ENCODE measurements around the gene STK33.
A peak's percentile ranks its signal among the peaks of the same experiment; 100 is the strongest.

STK33 gene

DNA sequence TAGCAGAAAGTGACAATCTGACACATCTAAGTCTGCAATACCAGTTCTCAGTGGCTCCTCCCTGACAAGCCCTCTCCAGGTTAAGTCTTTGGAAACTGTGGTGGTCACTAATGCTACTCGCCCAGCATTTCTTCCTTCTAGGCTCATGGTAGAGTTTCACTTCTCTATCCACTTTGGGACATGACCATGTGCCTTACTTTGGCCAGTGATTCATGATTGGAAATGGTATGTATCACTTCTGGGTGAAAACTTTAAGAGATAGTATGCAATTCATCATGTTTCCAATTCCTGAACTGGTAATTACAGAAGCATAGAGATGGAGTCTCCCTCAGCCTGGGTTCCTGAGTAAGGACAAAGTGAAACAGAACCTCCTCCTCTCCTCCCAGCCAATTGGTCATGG, 178.8 kb downstream of the STK33 start:
- no peak for DNase-seq (ENCODE audit: low spot score)

DNA sequence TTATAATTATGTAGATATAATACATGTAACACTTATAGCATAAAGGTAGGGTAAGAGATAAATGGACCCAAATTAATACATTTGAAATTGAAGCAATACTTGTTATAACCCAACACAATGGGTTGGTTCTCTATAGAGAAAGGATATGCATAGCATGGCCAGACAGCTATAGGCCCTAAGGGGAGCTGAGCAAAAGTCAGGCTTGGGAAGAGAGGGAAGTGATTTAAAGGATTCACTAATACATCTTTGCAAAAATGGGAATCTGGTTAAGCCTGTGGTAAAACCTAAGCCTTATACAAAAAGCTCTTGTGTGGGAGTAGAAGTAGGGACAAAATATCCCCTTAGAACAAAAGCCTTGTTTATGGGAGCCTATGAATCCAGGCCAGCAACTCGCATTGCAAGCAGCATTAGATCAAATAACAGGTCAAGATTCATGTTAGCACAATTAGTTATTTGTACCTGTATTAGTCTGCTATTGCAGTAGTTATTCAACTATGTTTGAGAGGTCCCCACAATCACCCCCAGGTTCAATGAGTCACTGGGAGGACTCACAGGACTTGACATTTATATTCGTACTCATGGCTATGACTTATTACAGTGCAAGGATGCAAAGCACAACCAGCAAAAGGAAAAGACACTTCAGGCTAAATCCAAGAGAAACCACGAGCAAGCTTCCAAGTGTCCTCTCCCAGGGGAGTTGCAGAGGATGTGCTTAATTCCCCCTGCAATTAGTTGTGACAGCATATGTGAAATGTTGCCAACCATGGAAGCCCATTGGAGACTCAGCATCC, 185.7 kb downstream of the STK33 start:
- DNase-seq (ENCODE audit: low spot score), result no peak

DNA sequence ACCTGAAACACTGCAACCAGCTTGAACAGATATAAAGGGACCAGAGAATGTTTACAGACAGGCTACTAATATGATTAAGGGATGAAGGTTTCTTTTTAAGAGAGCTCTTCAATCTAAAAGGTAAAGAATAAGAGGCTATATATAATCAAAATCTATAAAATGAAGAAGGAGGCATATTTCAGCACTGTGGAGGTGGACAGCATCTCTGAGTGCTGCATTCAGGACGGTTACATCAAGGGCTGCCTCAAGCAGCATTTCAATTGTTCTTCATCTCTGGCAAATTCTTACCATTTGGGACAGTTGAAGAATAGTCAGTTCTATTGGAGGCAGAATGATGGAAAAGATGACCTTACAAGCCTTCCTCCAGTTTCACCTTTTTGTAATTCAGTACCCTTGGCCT, 190.7 kb downstream of the STK33 start:
- DNase-seq (ENCODE audit: low spot score), result no peak

DNA sequence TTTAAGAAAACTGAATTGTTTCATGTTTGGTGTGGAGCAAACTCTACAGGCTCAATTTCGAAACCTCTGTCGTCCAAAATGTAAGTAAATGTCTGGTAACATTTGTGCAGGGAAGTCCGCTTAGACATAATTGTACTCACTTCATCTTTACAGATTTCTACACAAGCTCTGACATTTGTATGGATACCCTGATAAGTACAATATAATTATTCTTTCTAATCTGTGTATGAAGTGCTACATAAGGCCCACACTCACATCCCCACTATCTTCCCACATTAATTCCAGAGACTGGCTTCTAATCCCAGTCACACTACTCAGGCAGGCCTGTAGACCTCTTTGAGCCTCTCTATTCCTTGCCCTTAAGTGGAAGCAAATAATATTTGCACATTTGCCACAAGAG, 201.1 kb downstream of the STK33 start:
- DNase-seq (ENCODE audit: low spot score), result no peak

DNA sequence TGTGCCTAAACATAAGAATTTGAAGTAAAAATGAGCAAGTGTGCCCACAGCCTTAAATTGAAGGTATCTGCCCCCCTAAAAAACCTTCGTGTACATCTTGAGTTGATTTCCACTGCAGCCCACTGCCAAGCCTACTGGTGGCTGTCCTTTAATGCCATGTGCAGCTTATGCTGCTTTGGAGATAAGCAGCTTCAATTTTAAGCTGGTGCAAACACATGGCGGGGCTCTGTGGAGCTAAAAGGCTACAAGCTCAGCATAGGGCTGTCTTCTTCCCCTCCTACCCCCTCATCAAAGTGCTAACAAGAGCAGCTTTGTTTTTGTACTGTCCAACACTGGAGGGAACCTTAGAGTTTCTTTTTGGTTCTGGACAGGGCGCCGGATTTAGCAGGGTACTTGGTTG, 201.9 kb downstream of the STK33 start:
- DNase-seq (ENCODE audit: low spot score), result no peak

DNA sequence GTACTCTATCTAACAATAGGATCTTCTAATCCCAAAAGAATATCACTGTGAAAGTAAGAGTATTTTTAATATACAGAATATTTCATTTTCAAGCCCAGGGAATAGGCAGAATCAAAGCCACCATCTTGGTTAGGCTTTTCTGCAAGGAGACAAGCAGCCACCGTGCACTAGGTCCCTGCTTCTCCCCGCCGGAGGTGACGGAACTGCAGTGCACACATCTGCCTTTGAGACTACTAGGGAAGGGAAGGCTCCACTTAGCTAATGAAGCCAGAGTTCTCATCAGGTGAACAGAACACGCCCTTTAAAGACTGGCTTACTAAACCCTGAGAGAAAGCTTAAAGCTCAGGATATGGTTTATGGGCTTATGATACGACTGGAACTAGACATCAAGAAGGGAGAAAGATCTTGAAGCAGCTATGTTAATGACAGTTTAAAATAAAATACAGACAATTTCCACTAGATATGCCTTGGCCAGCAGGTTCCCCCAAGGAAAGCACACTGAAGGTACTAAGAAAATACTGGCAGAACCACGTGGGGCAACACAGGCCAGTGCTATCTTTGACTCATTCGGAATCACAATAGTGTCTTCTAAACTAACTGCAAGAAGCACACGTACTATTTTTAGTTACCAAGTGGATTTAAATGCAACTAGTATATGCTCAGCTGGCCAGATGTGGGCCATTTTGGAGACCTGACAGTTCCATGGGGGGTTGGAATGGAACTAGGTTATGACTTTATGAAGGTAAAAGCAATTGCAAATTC, 203.0 kb downstream of the STK33 start:
- no peak for DNase-seq (ENCODE audit: low spot score)

DNA sequence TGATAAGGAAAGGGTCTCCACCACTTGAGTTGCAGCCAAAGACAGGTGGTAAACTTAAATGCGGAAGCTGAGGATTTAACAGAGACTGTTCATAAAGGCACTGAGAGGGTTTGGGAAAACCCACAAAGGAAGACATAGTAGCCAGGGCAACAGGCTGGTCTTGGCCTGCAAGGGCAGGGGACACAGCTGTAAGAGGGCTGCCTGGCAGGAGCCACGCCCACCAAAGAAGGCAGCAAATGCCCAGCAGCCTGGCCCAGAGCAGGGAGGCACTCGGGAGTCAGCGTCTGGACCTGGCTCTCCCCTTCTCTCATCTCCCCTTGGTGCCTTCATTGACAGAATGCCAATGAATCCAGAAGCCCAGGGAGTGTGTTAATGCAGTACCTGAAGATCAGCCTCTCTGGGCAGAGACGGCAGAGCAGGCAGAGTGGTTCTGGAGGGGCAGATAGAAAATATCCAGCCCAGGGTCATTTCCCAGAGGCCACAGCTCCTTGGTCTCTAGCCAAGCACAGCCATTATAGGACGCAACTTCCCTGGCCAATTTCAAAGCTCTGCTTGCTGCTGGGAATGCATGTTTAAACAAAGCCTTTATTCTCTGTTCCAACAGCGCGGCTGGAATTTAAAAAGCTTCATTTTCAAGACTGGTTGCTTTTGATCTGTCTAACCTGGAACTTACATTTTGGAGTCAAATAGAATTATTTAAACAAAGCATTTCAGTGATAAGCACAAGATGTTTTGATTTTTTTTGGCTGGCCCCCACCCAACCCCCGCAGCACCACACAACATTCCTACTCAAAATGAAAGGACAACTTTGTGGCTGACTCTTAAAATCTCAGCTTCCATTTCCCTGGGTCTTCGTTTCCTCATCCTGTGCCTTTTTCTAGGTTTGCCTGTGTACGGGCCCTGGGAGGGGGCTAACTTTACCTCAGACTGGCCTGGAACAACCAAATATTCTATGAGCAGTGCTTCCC, 204.7 kb downstream of the STK33 start:
- DNase-seq (ENCODE audit: low spot score), result no peak

DNA sequence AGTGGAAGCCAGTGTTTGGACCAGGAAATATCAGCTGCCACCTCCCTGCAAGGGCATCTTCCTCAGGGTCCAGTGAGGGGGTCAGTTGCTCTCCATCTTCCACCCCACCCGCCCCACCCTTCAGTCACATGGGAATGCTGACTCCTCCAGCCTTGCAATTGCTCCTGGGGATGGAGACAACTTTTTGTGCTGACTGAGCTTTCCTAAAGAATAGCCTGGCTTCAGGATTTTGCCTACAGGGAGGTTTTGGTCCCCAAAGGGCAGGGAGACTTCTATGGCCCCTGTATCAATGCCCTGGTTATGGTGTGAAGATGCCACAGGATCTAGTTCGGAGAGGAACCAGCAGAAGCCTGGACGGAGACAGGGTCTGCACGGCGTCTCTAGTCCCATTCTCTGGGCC, 206.3 kb downstream of the STK33 start:
- no peak for DNase-seq (ENCODE audit: low spot score)

DNA sequence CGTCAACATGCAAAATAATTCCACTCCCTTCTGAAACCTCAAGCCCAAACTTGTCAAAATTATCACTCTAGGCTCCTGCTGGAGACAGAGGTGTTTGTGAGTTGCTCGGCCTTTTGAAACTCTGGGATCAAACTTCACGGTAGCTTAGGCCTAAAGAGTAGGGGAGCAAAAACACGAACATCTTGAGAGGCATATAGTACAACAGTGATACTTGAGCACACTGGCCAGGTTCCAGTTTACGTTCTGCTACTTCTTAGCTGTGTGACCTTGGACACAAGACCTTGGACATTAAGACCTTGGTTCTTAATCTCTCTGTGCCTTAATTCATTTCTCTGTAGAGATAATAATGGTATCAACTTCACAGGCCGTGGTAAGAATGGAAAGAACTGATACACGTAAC, 206.9 kb downstream of the STK33 start:
- no peak for DNase-seq (ENCODE audit: low spot score)

DNA sequence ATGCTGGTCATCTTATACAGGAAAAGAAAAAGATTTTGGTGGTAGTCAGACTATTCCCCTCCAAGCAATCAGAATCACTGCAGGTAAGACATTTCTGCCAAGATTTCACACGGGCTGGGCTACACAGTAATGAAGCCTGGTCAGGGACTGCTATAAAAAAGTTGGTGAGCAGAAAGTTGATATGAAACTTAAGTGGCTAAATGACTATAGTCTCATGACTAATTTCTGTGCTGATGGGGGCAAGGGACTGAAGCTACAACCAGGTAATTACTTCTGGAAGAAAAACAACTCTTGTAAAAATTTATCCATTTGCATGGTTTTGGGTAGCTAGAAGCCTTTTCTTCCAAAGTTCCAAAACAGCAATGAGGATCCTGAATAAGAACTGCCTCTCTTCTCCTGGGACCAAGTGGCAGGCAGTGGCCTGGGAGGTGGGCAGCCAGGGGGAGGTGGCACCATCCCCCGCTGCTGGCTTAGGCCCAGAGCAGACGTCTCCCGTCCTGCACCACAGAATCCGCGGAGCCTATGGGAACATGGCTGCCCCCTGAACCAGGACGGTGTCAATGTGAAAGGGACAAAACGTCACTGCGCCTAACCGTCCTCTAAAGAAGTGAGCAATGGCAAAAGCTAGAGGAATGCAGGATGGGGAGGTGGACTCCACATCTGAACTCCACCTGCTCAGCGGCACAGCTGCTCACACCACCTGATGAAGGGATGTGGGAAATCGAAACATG, 207.7 kb downstream of the STK33 start:
- DNase-seq (ENCODE audit: low spot score), result no peak

DNA sequence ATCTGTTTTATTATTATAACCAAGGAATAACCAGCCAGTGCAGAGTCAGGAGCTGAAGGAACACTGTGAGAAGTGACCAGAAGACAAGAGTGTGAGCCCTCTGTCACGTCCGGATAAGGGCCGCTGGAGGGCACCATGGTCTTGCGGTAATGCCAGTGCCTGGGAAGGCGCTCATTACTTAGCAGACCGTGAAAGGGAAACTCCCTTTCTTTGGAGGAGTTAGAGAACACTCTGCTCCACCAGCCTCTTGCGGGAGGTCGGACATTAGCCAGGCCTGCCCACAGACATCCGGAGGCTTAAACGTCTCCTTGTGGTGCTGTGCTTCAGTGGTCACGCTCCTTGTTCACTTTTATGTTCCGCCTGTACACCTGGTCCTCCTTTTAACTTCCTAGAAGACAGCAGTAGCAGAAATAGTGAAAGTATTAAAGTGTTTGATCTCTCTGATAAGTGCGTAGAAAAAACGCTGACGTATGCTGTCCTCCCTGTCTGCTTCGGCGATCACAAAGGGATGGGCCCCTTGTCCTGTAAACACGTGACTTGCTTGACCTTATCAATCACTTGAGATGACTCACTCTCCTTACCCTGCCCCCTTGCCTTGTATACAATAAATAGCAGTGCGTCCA, 209.7 kb downstream of the STK33 start:
- DNase-seq (ENCODE audit: low spot score), result no peak

DNA sequence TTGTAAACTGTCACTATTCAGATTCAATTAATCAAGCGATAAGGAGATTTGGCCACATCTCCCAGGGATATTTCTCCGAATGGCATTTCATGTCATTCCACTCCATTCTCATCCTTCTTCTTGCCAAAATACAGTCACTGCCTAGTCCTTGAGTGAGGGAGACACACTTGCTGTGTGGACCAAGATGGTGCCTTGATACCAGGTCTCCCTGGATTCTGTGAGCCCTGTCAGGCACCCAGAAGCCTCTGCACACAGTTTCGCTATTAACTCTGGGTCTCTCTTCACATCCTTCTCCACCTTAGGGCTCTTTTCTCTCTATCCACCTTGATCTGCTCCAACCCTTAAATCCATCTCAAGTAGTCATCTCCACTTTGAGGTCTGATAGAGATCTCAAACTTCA, 210.4 kb downstream of the STK33 start:
- no peak for DNase-seq (ENCODE audit: low spot score)

DNA sequence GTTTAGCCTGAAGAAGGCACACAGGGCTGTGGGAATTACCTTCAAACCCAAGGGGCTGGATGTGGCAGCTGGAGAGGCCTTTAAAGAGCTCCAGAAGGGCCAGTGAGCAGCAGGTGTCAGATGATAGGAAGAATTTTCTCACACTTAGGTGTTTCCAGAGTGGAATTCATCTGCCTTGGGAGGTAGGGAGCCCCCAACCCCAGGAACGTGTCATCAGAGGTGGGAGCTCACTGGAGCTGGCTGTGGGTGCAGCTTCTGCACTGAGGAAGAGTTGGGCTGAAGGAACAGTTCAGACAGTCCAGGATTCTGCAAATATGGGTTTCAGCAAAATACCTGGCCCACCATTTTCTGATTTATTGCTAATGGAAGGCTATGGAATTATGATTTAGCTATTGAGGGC, 210.8 kb downstream of the STK33 start:
- no peak for DNase-seq (ENCODE audit: low spot score)

DNA sequence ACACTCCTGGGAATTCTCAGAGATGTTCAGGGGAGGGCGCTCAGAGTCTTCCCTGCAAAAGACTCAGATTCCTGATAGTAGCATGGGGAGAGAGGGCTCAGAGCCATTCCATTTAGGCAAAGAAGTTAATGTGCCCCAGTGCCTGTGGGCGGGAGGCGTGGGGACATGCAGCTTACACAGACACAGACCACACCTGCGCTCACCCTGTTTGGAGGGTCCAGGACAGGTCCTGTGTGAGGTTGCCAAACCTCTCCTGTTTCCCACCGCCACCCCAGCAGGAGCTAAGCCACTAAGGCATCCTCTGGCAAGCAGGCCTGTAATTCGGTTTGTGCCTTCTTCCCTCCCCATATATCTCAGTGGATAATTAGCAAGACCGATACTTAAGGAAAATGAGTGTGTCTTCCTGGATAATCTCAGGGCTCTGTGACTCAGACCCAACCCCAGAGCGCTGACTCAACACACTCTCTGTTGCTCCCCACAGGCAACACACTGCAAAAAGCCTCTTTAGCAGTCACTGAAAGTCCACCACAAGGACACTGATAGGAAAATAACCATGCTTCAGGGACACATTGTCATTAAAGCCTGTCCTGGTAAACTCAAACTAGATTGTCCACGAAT, 211.5 kb downstream of the STK33 start:
- DNase-seq (ENCODE audit: low spot score), result peak; percentile 47

DNA sequence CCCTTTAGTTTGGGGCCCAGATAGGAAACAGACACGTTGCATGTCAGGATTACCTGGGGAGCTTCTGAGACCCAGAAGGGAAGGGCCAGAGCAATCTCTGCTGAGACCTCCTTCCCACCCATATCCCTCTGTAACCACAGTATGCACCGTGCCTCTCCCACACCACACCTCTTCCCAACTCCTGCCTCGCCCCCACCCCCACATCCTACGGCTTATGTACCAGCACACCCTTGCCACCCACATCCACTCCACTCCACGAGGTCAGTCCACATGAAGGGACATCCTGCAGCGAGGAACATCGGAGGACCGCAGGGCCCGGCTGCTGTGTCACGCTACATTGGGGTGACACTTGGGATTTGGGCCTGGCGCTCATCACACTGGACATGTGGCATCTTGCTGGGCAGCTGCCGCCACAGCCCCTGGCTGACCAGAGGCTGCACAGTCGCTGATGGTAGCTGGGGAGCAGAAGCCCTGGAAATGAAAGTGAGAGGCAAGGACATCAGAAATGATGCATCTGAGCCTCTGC, 212.1 kb downstream of the STK33 start:
- DNase-seq (ENCODE audit: low spot score), result no peak

DNA sequence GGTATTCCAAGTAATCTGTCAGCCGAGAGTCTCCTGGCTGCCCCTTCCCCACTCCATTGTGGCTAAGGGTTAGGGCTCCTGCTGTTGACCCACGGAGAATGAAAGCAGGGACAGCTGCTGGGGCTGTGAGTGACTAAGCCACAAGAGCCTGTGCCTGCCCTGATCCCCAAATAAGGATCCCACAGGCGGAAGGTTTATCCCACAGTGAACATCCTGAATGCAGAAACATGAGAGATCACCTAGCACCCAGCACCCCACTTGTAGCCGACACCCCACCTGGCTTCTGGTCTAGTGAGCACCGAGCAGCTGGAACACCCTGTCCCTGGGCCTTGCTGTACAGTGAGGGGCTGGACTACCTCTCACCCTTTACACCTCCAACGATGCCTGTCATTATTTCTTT, 212.7 kb downstream of the STK33 start:
- DNase-seq (ENCODE audit: low spot score), result no peak

DNA sequence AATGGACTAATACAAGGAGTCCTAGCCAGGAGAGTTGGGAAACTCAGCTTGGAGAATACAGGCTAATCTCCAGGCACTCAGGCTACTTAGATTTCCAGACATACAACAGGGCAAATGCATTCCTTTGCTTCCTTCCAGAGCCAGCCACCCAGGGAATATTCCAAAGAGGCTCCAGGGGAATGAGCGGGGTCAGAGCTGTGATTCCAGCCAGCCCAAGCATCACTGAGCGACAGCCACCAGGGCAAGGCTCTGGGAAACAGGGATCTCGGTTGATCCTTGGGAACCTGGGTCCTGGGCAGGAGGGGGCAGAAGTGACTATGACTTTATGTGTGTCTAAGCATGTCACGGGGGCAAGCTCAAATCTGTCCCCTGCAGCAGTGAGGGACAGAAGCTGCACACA, 218.1 kb downstream of the STK33 start:
- no peak for DNase-seq (ENCODE audit: low spot score)

DNA sequence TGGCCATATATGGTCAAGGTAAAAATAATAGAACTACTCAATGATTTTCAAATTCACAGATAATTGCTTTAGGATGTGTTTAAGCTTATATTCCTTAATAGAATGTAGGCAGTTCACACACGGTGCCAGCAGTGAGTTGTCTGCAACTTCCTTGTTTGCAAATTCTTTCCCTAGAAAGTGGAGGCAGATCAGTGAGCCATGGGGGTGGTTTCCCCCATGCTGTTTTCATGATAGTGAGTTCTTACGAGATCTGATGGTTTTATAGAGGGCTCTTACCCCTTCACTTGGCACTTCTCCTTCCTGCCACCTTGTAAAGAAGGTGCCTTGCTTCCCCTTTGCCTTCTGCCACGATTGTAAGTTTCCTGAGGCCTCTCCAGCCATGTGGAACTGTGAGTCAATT, 218.6 kb downstream of the STK33 start:
- no peak for DNase-seq (ENCODE audit: low spot score)

DNA sequence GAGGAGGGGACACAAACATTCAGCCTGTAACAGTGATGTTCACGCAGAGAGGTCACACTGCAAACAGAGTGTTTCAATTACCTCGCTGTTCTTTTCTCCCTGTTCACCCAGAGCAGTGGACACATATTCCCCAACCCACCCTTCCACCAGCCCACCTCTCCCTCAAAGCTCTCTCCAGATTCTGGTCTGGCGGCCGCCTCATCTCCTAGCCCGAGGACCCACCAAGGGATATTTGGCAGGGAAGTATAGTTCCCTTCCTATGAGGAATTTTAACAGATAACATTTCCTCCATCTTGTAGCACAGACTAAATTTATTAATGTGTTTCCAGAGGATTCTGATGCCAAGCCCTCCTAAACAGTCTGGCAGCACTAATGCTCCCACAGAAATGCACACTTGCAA, 219.3 kb downstream of the STK33 start:
- no peak for DNase-seq (ENCODE audit: low spot score)

DNA sequence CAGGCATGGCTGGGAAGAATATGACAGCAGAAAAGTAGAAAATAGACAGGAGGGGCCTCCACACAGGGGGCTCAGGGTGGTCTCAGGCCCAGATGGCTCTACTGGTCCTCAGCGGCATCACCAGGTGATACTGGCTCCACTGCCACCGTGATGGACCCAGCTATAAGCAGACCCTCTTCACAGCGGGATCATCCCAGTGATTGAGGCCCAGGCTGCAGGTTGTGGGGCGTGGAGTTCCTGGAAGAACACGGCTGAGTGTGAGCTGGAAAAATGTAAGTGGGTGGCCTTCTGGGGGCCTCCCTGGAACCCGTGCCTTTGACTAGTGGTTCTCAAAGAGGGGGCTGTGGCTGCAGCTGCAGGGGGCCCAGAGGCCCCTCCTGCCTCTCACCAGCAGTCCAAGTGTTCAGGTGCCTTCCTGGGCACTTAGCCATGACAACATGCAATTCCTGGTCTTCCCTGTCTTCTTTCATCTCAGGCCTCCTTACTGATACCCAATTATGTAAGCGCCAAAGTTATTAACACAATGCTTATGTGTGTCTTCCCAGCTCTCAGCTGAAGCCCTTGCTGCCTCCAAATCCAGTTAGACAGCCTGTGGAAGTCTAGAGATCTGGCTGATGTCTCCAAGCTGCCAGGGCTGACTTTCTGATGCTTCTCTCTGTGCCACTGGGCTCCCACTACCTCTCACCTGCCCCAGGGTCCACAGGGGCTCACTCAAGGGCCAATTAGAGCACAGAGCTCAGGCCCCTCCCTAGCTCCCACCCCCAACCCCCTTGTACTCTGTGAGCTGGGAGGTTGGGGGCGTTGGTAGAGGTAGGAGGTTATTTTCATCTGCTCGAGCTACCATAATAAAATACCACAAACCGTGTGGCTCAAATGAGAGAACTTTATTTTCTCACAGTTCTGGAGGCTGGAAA, 220.3 kb downstream of the STK33 start:
- DNase-seq (ENCODE audit: low spot score), result no peak
